GM21515 (cell line): Measurements from ENCODE around the gene AGAP1.

Source experiments
- ATAC-seq: cut with Tn5 transposase; IDR thresholded peaks from one replicate; pipeline ENCODE4 v1.9.1; 2021; ENCODE audit not compliant: unreplicated experiment

Gene AGAP1

DNA sequence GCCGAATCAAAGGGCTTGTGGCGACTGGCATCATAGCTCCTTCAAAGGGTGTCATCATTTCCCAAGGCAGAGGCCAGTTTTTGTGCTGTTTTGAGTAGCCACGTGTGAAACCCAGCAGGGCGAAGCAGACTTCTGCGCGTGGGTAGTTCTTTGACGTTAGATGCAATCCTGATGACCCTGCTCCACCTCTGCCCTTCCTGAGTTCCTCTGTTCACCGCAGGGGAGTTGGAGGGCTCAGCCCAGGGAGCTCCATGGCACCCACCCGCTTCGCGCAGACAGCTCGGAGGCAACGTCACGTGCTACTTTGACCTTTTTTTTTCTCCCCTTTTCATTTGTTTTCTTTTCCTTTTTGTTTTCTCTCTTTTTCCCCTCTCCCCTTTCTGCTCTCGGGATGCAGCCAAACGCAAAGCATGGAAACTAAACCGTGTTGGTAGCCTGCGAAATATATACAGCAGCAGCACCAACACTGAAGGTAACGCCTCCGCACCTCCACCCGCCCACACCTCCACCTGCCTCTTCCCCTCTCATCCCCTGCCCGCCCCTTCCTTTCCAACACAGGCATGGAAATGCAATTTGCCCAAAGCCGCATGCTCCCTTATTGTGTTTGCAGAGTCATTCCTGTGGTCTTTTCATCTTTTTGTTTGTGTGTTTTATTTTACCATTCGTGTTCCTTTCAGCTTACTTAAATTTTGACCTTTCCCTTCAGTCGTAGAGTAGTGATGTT, 520.7 kb downstream of the AGAP1 start:
- ATAC-seq = no peak

GRCh38 chr2:236015171-236015570, 521.3 kb downstream of the AGAP1 start:
- ATAC-seq = no peak

GRCh38 chr2:236016496-236016895, 522.7 kb downstream of the AGAP1 start:
- ATAC-seq = no peak

DNA sequence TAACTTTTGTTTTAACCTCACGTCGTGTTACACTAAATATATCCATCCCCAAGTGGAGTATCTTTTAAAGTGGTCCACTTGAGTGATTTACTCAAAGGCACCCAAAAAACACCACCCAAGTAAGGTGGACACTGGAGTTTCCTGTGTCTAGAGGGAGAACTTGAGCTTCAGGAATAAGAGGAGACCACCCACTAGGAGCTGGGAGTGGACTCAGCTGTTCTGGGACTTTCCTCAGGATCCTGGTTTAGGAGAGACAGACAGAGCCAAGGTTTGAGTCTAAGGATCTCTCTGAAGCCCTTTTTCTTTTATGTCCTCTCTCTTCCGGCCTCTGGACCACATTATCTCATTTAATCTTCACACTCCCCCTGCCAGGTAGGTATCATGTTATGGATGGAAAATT, 523.6 kb downstream of the AGAP1 start:
- ATAC-seq = no peak

DNA sequence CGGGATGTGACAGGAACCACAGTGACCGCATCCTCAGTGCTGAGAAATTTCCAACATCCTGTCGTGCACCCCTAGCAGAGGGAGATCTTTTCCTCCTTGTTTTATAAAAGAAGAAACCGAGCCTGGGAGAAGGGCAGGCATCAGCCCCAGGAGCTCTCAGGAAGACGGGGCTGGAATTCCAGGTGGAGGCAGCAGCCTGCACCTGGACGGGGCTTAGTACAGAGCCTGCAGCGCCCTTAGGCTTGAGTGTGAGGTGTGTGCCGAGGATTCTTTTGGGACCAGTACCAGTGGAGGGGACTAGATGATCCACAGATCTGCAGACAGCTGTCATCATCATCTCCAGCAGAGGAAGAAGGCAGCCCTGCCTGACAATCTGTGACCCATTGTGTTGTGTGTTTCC, 525.6 kb downstream of the AGAP1 start:
- no peak for ATAC-seq

GRCh38 chr2:236021499-236022057, 527.7 kb downstream of the AGAP1 start:
- no peak for ATAC-seq

- ATAC-seq = no peak
Observed at GRCh38 chr2:236022128-236022527, 528.3 kb downstream of the AGAP1 start.

GRCh38 chr2:236025892-236026291, 532.0 kb downstream of the AGAP1 start:
- no peak for ATAC-seq

DNA sequence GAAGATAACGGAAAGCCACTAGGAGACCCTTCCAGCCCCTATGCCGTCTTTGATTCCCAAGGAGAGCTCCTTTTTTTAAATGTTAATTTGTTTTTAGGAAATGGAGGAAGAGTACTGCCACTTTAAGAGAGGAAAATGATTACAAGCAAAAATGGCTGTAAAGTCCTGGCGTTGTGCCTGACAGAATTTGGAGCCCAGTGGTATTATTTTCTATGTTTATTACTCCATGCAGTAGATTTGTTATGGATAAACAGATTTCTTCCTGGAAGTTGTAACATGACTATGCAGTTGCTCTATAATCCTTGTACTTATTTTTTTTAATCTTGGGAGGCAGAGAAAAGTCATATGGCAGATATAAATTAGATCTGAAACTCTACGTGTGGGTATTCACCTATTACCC, 533.0 kb downstream of the AGAP1 start:
- ATAC-seq = no peak

DNA sequence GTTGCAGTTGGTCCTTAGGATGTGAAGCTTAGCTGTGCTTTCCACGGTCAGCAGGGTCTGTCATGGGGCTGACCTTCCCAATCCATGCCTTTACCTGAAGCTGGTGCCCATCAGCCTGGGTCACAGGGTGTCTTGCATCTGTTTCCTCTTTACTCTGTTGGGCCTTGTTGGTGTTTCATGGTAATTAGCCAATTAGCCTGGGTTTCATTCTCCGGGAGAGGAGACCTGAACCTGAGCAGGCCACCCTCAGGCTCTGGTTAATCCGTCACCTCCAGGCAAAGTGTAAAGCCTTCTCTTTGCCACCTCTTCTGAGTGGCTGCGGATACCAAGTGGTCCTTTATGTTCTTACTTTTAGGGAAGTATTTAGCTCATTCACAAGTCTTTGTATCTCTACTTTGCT, 534.2 kb downstream of the AGAP1 start:
- ATAC-seq = no peak

DNA sequence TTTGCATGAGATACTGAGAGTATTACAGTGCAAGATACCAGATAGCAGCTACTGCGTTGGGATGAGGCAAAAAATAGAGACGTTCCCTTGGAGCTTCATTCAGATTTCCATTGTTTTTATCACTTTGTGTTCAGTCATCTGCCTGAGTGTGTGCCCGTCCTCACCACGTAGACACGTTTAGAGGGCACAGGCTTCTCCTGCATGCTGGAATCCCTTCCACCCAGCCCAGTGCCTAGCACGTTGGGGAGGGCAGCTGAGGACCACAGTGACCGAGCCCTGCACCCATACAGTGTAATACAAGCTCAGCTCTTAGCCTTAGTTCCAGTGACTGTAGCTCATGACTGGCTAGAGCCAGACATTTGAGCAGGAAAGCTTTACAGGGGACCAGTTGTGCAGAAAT, 539.6 kb downstream of the AGAP1 start:
- no peak for ATAC-seq

GRCh38 chr2:236034974-236035373, 541.1 kb downstream of the AGAP1 start:
- ATAC-seq = no peak

DNA sequence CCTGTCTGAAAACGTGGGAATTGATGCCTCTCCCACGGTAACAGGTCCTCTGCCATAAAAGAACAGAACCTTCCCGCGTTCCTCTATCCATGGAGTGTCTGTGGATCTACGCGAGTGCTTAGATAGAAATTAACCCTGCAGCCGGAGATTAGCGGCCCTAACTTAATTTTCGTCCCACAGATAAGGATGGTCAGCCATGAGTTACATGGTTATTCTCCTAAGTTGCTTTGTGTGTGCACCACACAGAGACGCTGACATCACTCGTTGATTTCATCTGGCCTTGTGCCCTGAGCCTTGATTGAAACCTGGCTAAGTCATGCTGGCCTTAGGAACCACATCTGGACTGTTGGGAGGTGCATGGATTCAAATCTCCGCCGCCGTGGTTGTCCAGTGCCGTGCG, 542.2 kb downstream of the AGAP1 start:
- no peak for ATAC-seq

- ATAC-seq = no peak
Observed at GRCh38 chr2:236038096-236038495, 544.3 kb downstream of the AGAP1 start.

GRCh38 chr2:236040600-236041328, 546.9 kb downstream of the AGAP1 start:
- no peak for ATAC-seq

DNA sequence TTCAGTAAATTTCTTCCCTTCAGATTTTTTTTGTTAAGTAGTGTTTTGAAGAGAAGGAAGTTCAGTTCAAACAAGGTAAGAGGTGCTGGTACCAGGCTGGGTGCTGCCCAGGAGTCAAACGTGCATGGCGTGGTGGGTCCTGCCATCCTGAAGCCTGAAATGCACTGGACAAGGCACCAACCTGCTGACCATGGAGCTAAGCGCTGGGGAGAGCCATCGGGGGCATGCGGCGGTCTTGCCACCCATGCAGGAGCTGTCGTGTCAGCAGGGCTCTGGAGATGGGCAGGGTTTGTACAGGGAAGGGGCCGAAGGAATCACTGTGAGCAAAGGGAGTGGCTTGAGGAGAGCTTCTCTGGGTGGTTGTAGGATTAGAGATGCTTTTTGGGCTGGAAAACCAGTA, 547.8 kb downstream of the AGAP1 start:
- ATAC-seq = no peak

- ATAC-seq = no peak
Observed at GRCh38 chr2:236042087-236042486, 548.2 kb downstream of the AGAP1 start.

DNA sequence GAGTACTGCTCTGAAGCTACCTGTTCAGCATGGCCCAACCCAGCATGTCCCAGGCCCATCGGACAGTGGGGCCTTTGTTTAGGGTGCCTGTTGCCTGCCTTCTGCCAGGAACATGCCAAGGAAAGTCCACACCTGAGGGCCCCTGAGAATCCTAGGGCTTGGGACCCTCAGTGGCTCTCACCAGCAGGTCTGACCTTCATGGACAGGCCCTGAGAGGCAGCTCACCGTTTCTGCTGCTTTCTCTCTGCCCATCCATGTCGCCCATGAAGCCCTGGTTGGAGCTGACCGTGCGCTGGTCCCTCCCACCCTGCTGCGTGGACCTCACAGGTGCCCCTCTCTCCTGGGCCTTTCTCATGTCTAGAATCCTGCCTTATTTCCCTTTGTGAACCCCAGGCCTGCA, 550.3 kb downstream of the AGAP1 start:
- no peak for ATAC-seq

DNA sequence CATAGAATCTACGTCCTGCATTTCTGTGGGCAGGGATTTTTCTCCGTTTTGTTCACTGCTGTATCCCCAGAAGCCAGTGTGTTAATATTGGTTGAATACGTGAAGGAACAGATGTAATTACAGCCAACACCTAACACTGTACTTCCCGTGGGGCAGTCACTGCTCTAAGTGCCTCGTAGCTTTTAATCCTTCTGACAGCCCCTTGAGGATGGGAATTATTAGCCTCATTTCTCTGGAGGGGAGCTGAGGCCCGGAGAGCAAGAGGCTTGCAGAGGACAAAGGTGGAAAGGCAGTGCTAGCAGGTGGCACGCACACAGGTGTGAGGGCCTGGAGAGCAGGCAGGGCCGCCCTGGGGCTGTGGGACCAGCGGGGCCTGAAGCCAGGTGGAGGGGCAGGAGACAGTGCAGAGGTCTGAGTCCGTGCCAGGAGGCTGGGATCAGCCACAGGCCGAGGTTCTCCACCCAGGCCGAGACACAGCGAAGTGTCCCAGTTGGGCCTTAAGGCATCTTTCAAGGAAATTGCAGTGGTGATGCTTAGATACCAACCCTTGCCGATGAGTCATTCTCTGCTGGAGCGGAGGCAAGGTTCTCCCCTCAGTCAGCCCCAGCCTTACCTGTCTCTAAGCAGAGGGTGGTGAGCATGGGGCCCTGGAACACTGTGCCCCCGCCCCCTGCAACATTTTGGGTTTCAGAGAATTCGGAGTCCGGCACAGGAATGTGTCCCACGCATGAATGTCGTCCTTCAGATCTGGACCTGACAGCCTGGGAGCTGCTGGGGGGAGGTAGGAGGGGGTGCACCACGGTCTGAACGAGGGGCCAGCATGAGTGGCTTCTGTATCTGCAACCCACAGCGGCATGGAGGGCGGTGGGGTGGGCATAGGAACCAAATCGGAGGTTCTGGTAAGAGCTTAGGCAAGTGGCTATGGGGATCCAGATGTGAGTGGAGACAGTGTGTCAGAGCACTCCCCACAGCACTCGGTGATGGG, 551.7 kb downstream of the AGAP1 start:
- no peak for ATAC-seq

DNA sequence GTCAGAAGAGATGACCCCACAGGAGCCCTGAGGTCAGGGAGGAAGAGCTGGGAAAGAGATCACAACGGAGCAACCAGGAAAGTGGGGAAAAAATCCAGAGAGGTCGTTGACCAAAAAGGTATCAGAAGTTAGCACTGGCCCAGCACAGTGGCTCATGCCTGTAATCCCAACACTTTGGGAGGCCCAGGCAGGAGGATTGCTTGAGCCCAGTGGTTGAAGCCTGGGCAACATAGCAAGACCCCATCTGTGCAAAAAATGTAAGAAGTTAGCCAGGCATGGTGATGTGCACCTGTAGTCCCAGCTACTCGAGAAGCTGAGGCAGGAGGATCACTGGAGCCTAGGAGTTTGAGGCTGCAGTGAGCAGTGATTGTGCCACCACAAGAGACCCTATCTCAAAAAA, 552.9 kb downstream of the AGAP1 start:
- no peak for ATAC-seq

DNA sequence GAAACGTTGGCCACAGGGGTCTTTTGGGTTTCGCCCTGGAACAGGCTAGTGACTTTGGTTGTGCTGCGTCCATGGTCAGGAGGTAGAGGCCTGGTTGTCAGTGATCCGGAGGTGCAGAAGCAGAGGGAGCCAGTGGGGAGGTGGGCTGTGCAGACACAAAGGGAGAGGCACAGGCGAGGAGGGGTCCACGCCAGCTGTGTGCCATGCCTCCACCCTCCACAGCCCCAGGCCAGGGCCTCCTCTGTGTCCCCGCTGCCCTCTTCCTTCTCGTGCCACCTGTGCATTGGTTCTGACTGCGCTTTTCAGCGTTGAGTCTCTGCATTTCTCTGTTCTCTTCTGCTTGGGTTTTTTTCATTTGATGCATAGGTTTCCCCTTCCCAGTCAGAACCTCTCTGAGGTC, 553.3 kb downstream of the AGAP1 start:
- no peak for ATAC-seq
